Uterus (tissue), 4 donors: ENCODE measurements around the gene ATAD1. TPM values are rescaled to one million over a fixed set of nuclear protein-coding genes. Genes with fewer than 3 reads are reported as not detected.

ENCODE experiments used
- DNase-seq, 2 donors: peaks; one replicate each; pipeline ENCODE4 v3.0.0-alpha.2; 2019 to 2020
- H3K27ac ChIP-seq, 2 donors: fragments of 200-600 bp; sonication (generic); 1 replicate in 1 of 2; 2 replicates in 1 of 2; pipeline ENCODE4 v1.5.1; 2016 to 2018
- H3K27me3 ChIP-seq, 2 donors: fragments of 200-600 bp; sonication (generic); one replicate each; pipeline ENCODE4 v1.5.1; 2018 to 2019; ENCODE audit warnings: control low read depth in 1 of 2
- H3K36me3 ChIP-seq, 2 donors: fragments of 200-600 bp; sonication (generic); one replicate each; pipeline ENCODE4 v1.5.1; 2019; ENCODE audit warnings: control low read depth in 1 of 2
- H3K4me1 ChIP-seq, 2 donors: fragments of 200-600 bp; sonication (generic); one replicate each; pipeline ENCODE4 v1.5.1; 2018 to 2019; ENCODE audit warnings: control low read depth in 1 of 2
- H3K4me3 ChIP-seq, 2 donors: fragments of 200-600 bp; sonication (generic); 1 replicate in 1 of 2; 2 replicates in 1 of 2; pipeline ENCODE4 v1.5.1; 2018 to 2019; ENCODE audit warnings: mild to moderate bottlenecking in 1 of 2
- H3K9me3 ChIP-seq, 2 donors: fragments of 200-600 bp; sonication (generic); one replicate each; pipeline ENCODE4 v1.5.1; 2019; ENCODE audit warnings: control low read depth in 1 of 2
- POLR2A ChIP-seq, 2 donors: fragments of 450-650 bp; IDR thresholded peaks; one replicate each; pipeline ENCODE4 v1.6.1; 2016; ENCODE audit warnings: antibody characterized with exemption in 2 of 2, mild to moderate bottlenecking in 1 of 2, moderate library complexity in 1 of 2
- intact Hi-C: fragments of 100-400 bp; cut with DNase I; formaldehyde crosslinking; loops from one replicate; pipeline ENCODE4 v1.15.1; 2023; ENCODE audit warnings: low total_unique reads
- total RNA-seq, 4 donors: library from RNA; depleted of rRNA in 3 of 4; stranded (reverse); fragments of >200 nt in 3 of 4; gene quantifications; one replicate each; pipeline versions ENCODE4 v1.1.0 to v1.2.4, GENCODE V29; 2014 to 2023
- TF ChIP-seq, protein P1 (sequence below), 4 experiments: fragments of 200-600 bp in 2 of 4; fragments of 450-650 bp in 2 of 4; sonication (generic) in 2 of 4; IDR thresholded peaks; one replicate each; pipeline ENCODE4 v1.5.1; 2016 to 2019; ENCODE audit warnings: antibody characterized with exemption in 4 of 4, mild to moderate bottlenecking in 2 of 4, moderate library complexity in 1 of 4
- donor health status: DM: yes; HTN: yes; CAD: no.

ATAD1 gene
- total RNA-seq, 4 donors from 2014 or later = 13.8 to 69.9 (median 31.5) TPM

DNA sequence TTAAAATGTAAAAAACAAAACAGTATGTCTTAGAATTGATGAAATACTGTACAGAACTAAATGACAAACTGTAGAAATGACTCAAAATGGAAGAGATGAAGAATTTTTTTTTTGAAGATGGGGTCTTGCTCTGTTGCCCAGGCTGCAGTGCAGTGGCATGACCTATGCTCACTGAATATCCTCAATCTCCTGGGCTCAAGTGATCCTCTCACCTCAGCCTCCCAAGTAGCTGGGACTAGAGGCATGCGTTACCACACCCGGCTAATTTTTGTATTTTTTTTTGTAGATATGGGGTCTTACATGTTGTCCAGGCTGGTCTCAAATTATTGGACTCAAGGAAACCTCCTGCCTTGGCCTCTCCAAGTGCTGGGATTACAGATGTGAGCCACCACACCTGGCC is 36.5 kb downstream of the ATAD1 start:
- no peaks in the 10 kb centered on the region for H3K27me3 ChIP-seq
- intact Hi-C loops = no loop called here
- no peaks in the 10 kb centered on the region for H3K4me1 ChIP-seq
- H3K36me3 ChIP-seq = no peaks in the 10 kb centered on the region
- no peak for DNase-seq
- TF ChIP-seq, protein P1, sequence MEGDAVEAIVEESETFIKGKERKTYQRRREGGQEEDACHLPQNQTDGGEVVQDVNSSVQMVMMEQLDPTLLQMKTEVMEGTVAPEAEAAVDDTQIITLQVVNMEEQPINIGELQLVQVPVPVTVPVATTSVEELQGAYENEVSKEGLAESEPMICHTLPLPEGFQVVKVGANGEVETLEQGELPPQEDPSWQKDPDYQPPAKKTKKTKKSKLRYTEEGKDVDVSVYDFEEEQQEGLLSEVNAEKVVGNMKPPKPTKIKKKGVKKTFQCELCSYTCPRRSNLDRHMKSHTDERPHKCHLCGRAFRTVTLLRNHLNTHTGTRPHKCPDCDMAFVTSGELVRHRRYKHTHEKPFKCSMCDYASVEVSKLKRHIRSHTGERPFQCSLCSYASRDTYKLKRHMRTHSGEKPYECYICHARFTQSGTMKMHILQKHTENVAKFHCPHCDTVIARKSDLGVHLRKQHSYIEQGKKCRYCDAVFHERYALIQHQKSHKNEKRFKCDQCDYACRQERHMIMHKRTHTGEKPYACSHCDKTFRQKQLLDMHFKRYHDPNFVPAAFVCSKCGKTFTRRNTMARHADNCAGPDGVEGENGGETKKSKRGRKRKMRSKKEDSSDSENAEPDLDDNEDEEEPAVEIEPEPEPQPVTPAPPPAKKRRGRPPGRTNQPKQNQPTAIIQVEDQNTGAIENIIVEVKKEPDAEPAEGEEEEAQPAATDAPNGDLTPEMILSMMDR (IDR thresholded peaks at IDR 0.05) = no peak
- TF ChIP-seq POLR2A (IDR thresholded peaks at IDR 0.05) = no peak
- H3K27ac ChIP-seq = no peak overlapping the region
- no peak overlapping the region for H3K4me3 ChIP-seq
- no peaks in the 10 kb centered on the region for H3K9me3 ChIP-seq

DNA sequence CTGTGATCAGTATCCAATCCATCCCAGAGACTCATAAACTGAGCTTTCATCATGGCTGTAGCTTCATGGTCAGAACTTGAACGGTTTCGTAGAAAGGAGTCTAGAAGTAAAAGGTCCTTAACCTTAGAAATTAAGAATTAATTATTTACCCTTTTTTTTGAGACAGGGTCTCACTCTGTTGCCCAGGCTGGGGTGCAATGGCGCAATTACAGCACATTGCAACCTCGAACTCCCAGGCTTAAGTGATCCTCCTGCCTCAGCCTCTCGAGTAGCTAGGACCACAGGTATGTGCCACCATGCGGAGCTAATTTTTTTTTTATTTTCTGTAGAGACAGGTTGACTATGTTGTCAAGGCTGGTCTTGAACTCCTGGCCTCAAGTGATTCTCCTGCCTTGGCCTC is 41.7 kb downstream of the ATAD1 start:
- Histone ChIP-seq H3K36me3 (no peaks in the 10 kb centered on the region), H3K9me3 (no peaks in the 10 kb centered on the region), H3K4me3 (no peak overlapping the region), H3K27me3 (no peaks in the 10 kb centered on the region), H3K27ac (no peak overlapping the region), H3K4me1 (no peaks in the 10 kb centered on the region)
- intact Hi-C loops = no loop called here
- no peak for DNase-seq
- no peak for TF ChIP-seq POLR2A (IDR thresholded peaks at IDR 0.05)
- TF ChIP-seq, protein P1 (IDR thresholded peaks at IDR 0.05) = no peak

DNA sequence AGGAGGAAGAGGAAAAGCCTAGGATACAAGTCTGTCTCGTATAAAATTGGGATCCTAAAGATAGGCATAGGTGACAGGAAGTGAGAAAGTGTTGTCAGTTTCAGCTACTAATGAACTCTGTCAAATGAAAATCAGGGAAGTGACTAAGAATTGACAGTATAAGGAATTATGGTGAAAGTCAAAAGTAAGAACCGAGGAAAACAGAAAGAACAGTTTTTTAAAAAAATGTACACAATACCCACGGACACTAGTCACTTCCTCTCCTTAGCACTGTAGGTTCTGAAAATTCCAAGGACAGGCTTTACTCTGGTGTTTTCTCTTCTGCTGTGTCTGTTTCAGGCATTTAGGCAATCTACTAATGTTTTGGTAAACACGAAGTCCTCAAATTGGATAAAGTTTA is 42.3 kb downstream of the ATAD1 start:
- H3K4me1 ChIP-seq = no peaks in the 10 kb centered on the region
- DNase-seq = no peak
- H3K27ac ChIP-seq = no peak overlapping the region
- no peaks in the 10 kb centered on the region for H3K36me3 ChIP-seq
- H3K9me3 ChIP-seq = no peaks in the 10 kb centered on the region
- no peak overlapping the region for H3K4me3 ChIP-seq
- TF ChIP-seq, protein P1 (IDR thresholded peaks at IDR 0.05) = no peak
- no peak for TF ChIP-seq POLR2A (IDR thresholded peaks at IDR 0.05)
- H3K27me3 ChIP-seq = no peaks in the 10 kb centered on the region
- intact Hi-C loops = no loop called here

DNA sequence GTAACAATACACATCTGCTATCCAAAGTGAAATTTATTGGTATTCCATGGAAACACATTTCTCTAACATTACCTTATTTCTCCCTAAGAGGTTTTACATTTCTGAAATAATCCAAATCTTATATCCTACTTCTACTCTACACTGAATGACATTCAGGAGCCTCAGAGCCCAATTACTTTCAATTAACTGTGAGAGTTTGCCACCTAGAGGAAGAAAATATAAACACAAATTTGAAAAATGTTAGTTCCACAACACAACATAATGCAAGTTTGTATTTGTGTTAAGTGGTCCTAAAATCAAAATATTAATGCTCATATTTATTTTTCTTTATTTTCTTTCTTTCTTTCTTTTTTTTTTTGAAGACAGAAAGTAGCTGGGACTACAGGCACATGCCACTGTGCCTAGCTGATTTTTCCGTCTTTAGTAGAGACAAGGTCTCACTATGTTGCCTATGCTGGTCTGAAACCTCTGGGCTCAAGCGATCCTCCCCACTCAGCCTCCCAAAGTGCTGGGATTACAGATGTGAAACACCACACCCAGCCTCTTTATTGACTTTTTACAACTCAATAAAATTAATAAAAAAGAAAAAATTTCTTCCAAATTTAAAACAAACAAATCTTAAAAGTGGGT is 46.0 kb downstream of the ATAD1 start:
- no peak overlapping the region for H3K27ac ChIP-seq

DNA sequence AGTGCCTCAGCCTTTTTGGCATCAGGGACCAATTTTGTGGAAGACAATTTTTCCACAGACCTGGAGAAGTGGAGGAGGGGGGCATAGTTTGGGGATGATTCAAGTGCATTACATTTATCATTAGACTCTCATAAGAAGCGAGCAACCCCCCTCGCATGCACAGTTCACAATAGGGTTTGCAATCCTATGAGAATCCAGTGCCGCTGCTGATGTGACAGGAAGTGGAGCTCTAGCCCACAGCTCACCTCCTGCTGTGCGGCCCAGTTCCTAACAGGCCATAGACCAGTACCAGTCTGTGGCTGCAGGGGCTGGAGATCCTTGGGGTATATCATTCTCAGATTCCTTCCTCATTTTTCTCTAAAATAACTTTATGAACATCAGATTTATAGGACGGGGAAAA is 50.8 kb downstream of the ATAD1 start:
- intact Hi-C loops = no loop called here
- no peaks in the 10 kb centered on the region for H3K36me3 ChIP-seq
- no peak overlapping the region for H3K4me3 ChIP-seq
- no peaks in the 10 kb centered on the region for H3K27me3 ChIP-seq
- no peaks in the 10 kb centered on the region for H3K9me3 ChIP-seq
- TF ChIP-seq POLR2A (IDR thresholded peaks at IDR 0.05) = no peak
- TF ChIP-seq, protein P1 (IDR thresholded peaks at IDR 0.05) = no peak
- DNase-seq = no peak
- no peak overlapping the region for H3K27ac ChIP-seq
- no peaks in the 10 kb centered on the region for H3K4me1 ChIP-seq

More for the DNA sequence above, 46.0 kb downstream of the ATAD1 start:
- DNase-seq = no peak
- Histone ChIP-seq H3K4me1 (no peaks in the 10 kb centered on the region), H3K9me3 (no peaks in the 10 kb centered on the region), H3K27me3 (no peaks in the 10 kb centered on the region), H3K4me3 (no peak overlapping the region), H3K36me3 (no peaks in the 10 kb centered on the region)
- intact Hi-C loops = no loop called here
- TF ChIP-seq POLR2A (IDR thresholded peaks at IDR 0.05) = no peak
- TF ChIP-seq, protein P1 (IDR thresholded peaks at IDR 0.05) = peak; percentile 23 to 46 (median 40)
